Mesenchymal stem cell (in vitro differentiated cells and primary cell): ENCODE measurements around the gene OTUD5.

Experiments
- DNase-seq: peaks from one replicate; pipeline ENCODE4 v3.0.0-alpha.2; 2013
- H2AFZ ChIP-seq: one replicate; pipeline ENCODE4 v1.6.1; 2013; ENCODE audit warnings: low read depth, mild to moderate bottlenecking, control low read depth, inconsistent platforms, low read length, moderate library complexity
- H2AK5ac ChIP-seq: 2 replicates; pipeline ENCODE4 v1.6.1; 2013; ENCODE audit warnings: low read length, moderate library complexity, mild to moderate bottlenecking, inconsistent platforms; ENCODE audit not compliant: severe bottlenecking
- H2BK120ac ChIP-seq: one replicate; pipeline ENCODE4 v1.6.1; 2013; ENCODE audit warnings: low read depth, mild to moderate bottlenecking, inconsistent platforms, low read length, moderate library complexity
- H2BK12ac ChIP-seq, 2 experiments: one replicate each; pipeline ENCODE4 v1.6.1; 2013; ENCODE audit warnings: inconsistent platforms in 2 of 2, low read length in 2 of 2, mild to moderate bottlenecking in 2 of 2, moderate library complexity in 2 of 2, control low read depth in 1 of 2
- H2BK15ac ChIP-seq: one replicate; pipeline ENCODE4 v1.6.1; 2013; ENCODE audit warnings: mild to moderate bottlenecking, low read depth, inconsistent platforms; ENCODE audit not compliant: poor library complexity, severe bottlenecking
- H2BK5ac ChIP-seq: 2 replicates; pipeline ENCODE4 v1.6.1; 2013; ENCODE audit warnings: low read depth, mild to moderate bottlenecking, low read length, control low read depth, inconsistent platforms; ENCODE audit not compliant: poor library complexity, severe bottlenecking
- H3K14ac ChIP-seq, 2 experiments: one replicate each; pipeline ENCODE4 v1.6.1; 2013; ENCODE audit warnings: inconsistent platforms in 2 of 2, low read length in 2 of 2, control low read depth in 1 of 2, mild to moderate bottlenecking in 1 of 2, moderate library complexity in 1 of 2
- H3K18ac ChIP-seq, 2 experiments: one replicate each; pipeline ENCODE4 v1.6.1; 2013; ENCODE audit warnings: inconsistent platforms in 2 of 2, low read length in 2 of 2, control low read depth in 1 of 2, low read depth in 1 of 2, mild to moderate bottlenecking in 1 of 2
- H3K23ac ChIP-seq, 2 experiments: one replicate each; pipeline ENCODE4 v1.6.1; 2013; ENCODE audit warnings: inconsistent platforms in 2 of 2, low read length in 2 of 2, mild to moderate bottlenecking in 2 of 2, moderate library complexity in 2 of 2, control low read depth in 1 of 2
- H3K27ac ChIP-seq: 2 replicates; pipeline ENCODE4 v1.5.1; 2013; ENCODE audit warnings: mild to moderate bottlenecking, moderate library complexity, low read length, control low read depth, inconsistent platforms; ENCODE audit not compliant: poor library complexity, severe bottlenecking
- H3K27me3 ChIP-seq, 2 experiments: 2 replicates each; pipeline versions ENCODE4 v1.6.1 to v1.7.0; 2013; ENCODE audit warnings: low read length in 2 of 2, mild to moderate bottlenecking in 2 of 2, moderate library complexity in 2 of 2, control low read depth in 1 of 2, inconsistent platforms in 1 of 2; ENCODE audit not compliant: control insufficient read depth in 1 of 2, insufficient read depth in 1 of 2
- H3K36me3 ChIP-seq, 2 experiments: 2 replicates each; pipeline versions ENCODE4 v1.6.1 to v1.7.0; 2013; ENCODE audit warnings: low read length in 2 of 2, control low read depth in 1 of 2, inconsistent platforms in 1 of 2, low read depth in 1 of 2, mild to moderate bottlenecking in 1 of 2; ENCODE audit not compliant: insufficient read depth in 2 of 2, control insufficient read depth in 1 of 2
- H3K4ac ChIP-seq, 2 experiments: one replicate each; pipeline ENCODE4 v1.6.1; 2013; ENCODE audit warnings: inconsistent platforms in 2 of 2, low read length in 2 of 2, mild to moderate bottlenecking in 2 of 2, moderate library complexity in 2 of 2, control low read depth in 1 of 2, low read depth in 1 of 2
- H3K4me1 ChIP-seq: 2 replicates; pipeline ENCODE4 v1.6.1; 2013; ENCODE audit warnings: low read depth, low read length, control low read depth; ENCODE audit not compliant: control insufficient read depth, insufficient read depth
- H3K4me2 ChIP-seq: 2 replicates; pipeline ENCODE4 v1.6.1; 2013; ENCODE audit warnings: low read length, mild to moderate bottlenecking, inconsistent platforms; ENCODE audit not compliant: poor library complexity, severe bottlenecking
- H3K4me3 ChIP-seq, 2 experiments: 2 replicates each; pipeline versions ENCODE4 v1.5.1 to v1.7.0; 2013; ENCODE audit warnings: low read length in 2 of 2, mild to moderate bottlenecking in 2 of 2, control low read depth in 1 of 2, low read depth in 1 of 2; ENCODE audit not compliant: insufficient read depth in 1 of 2
- H3K79me1 ChIP-seq: replicated peaks from 2 replicates; pipeline ENCODE4 v1.6.1; 2013; ENCODE audit warnings: mild to moderate bottlenecking, control low read depth, low read length, inconsistent platforms; ENCODE audit not compliant: poor library complexity, severe bottlenecking
- H3K9ac ChIP-seq: 2 replicates; pipeline ENCODE4 v1.7.0; 2013; ENCODE audit warnings: mild to moderate bottlenecking, low read length, moderate library complexity
- H3K9me3 ChIP-seq: 2 replicates; pipeline ENCODE4 v1.7.0; 2013; ENCODE audit warnings: mild to moderate bottlenecking, low read length; ENCODE audit not compliant: control insufficient read depth
- H4K8ac ChIP-seq: one replicate; pipeline ENCODE4 v1.6.1; 2013; ENCODE audit warnings: inconsistent platforms, mild to moderate bottlenecking, low read length, moderate library complexity
- H4K91ac ChIP-seq: one replicate; pipeline ENCODE4 v1.6.1; 2013; ENCODE audit warnings: mild to moderate bottlenecking, low read length, inconsistent platforms
- WGBS: methylation state at CpG from one replicate; pipeline ENCODE4 v1.1.7; 2013; ENCODE audit warnings: mixed read lengths; 5-methylcytosine and 5-hydroxymethylcytosine counted together

Gene OTUD5

GRCh38 chrX:48917139-48918001, 40.0 kb downstream of the OTUD5 start:
- Histone ChIP-seq H3K18ac (peak overlapping the region in 1 of 2 experiments; percentile 12), H3K4me3 (peak overlapping the region; percentile 46 to 49), H3K23ac (no peak overlapping the region), H4K8ac (no peak overlapping the region), H3K4me2 (peak overlapping the region; percentile 78), H3K9ac (no peak overlapping the region), H4K91ac (no peak overlapping the region), H3K36me3 (peaks cover 17 to 27% of the 10 kb centered on the region in 2 experiments), H3K4me1 (peaks cover 13% of the 10 kb centered on the region), H3K14ac (no peak overlapping the region), H3K79me1 (peaks cover 17% of the 10 kb centered on the region), H3K9me3 (no peaks in the 10 kb centered on the region), H2BK120ac (no peak overlapping the region), H3K27me3 (peaks cover 0 to 3% of the 10 kb centered on the region in 2 experiments), H3K4ac (peak overlapping the region in 1 of 2 experiments; percentile 6), H2BK12ac (no peak overlapping the region), H2BK15ac (no peak overlapping the region), H2AK5ac (no peak overlapping the region), H3K27ac (peak overlapping the region; percentile 26), H2BK5ac (no peak overlapping the region), H2AFZ (no peak overlapping the region)
- peak; percentile 92 for DNase-seq
- WGBS, result 9% methylated on average over 23 of the region's 27 CpGs

GRCh38 chrX:48914593-48915493, 42.6 kb downstream of the OTUD5 start:
- H2BK15ac ChIP-seq, result no peak overlapping the region
- H3K4ac ChIP-seq, result no peak overlapping the region
- no peak overlapping the region for H3K18ac ChIP-seq
- H4K8ac ChIP-seq, result no peak overlapping the region
- no peak overlapping the region for H2BK5ac ChIP-seq
- H3K9ac ChIP-seq, result no peak overlapping the region
- no peak overlapping the region for H3K4me3 ChIP-seq
- no peak overlapping the region for H2AFZ ChIP-seq
- peaks cover 16% of the 10 kb centered on the region for H3K79me1 ChIP-seq
- no peak overlapping the region for H3K14ac ChIP-seq
- H3K27me3 ChIP-seq, result peaks cover 0 to 3% of the 10 kb centered on the region in 2 experiments
- no peak overlapping the region for H2BK120ac ChIP-seq
- no peak overlapping the region for H4K91ac ChIP-seq
- no peak overlapping the region for H2AK5ac ChIP-seq
- peaks cover 3% of the 10 kb centered on the region for H3K9me3 ChIP-seq
- no peak overlapping the region for H3K23ac ChIP-seq
- no peak for DNase-seq
- H3K4me1 ChIP-seq, result peaks cover 14% of the 10 kb centered on the region
- WGBS, result 98% methylated on average over 11 of the region's 13 CpGs
- peaks cover 8 to 20% of the 10 kb centered on the region in 2 experiments for H3K36me3 ChIP-seq
- no peak overlapping the region for H3K4me2 ChIP-seq
- no peak overlapping the region for H2BK12ac ChIP-seq
- no peak overlapping the region for H3K27ac ChIP-seq

GRCh38 chrX:48913605-48914366, 43.6 kb downstream of the OTUD5 start:
- Histone ChIP-seq H2BK15ac (no peak overlapping the region), H3K27ac (no peak overlapping the region), H3K23ac (no peak overlapping the region), H3K4me2 (no peak overlapping the region), H2BK5ac (no peak overlapping the region), H3K36me3 (peaks cover 14 to 24% of the 10 kb centered on the region in 2 experiments), H2AK5ac (no peak overlapping the region), H3K9ac (no peak overlapping the region), H2BK120ac (no peak overlapping the region), H3K27me3 (peaks cover 0 to 3% of the 10 kb centered on the region in 2 experiments), H3K4me3 (no peak overlapping the region), H3K9me3 (peaks cover 3% of the 10 kb centered on the region), H2AFZ (no peak overlapping the region), H3K14ac (no peak overlapping the region), H4K8ac (no peak overlapping the region), H3K79me1 (peaks cover 18% of the 10 kb centered on the region), H3K4me1 (peaks cover 16% of the 10 kb centered on the region), H2BK12ac (no peak overlapping the region), H4K91ac (no peak overlapping the region), H3K4ac (no peak overlapping the region), H3K18ac (no peak overlapping the region)
- DNase-seq, result no peak
- 95% methylated on average over 2 of the region's 5 CpGs for WGBS
